HG03457 (cell line): ENCODE results near the gene SND1.
"Not testable (repeated sequence)": the region's sequence is repeated elsewhere in the genome, so short reads cannot be mapped to it uniquely, and the experiment has no call there.

Experiments
- ATAC-seq: cut with Tn5 transposase; IDR thresholded peaks from one replicate; pipeline ENCODE4 v1.9.1; 2021; ENCODE audit warnings: moderate number of reproducible peaks; ENCODE audit not compliant: unreplicated experiment

The SND1 gene

GRCh38 chr7:127948312-127948711 is 296.3 kb downstream of the SND1 start:
- no peak for ATAC-seq

GRCh38 chr7:127948930-127949329 is 296.9 kb downstream of the SND1 start:
- no peak for ATAC-seq

- no peak for ATAC-seq
Observed at GRCh38 chr7:127949769-127950222, 297.8 kb downstream of the SND1 start.

DNA sequence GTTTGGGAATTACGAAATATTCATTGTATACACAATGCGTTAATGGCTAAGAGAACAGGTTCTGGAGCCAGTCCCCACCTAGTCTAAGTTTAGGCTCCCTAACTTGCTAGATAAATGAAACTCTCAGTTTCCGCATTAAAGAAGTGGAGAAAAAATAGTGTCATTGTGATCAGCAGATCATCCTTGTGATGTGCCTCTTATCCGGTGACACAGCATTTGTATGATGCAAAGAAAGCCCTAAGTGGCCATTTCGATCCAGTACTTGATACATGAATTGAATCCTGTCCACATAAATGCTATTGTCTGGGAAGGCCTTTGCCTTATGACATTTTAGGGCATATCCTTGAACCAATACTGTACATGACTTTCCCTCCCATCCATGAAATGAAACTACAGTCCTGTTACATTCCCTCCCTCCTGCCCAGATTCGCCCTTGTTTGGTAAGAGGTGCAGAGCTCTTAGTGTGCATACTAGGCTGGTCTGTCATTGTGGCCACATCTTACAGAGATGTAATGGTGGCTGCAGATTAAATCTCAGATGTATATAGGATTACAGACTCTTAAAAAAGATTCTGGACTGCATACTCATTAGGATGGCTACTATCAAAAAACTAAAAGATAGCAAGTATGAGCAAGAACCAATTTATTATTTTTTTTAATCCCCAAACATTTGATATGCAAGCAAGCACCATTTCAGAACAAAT is 298.4 kb downstream of the SND1 start:
- no peak for ATAC-seq

- ATAC-seq = no peak
Observed at GRCh38 chr7:127953423-127954356, 301.7 kb downstream of the SND1 start.

DNA sequence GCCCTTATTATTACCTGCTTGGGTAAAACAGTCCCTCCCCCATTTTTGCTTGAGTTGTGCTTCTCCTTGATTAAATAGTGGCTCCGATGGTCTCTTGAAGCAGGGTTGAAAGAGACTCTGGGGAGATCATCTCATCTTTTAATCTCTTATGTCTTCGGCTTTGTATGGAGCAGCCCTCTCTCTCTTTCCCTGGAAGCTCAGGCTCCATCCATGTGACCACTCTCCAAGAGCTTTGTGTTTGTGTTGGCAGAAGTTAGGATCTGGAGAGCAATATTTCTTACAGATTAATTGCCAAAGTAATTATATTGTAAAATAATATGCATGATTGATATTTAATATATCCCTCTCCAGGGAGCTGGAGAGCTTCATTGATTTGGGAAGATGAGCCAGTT is 302.4 kb downstream of the SND1 start:
- no peak for ATAC-seq

DNA sequence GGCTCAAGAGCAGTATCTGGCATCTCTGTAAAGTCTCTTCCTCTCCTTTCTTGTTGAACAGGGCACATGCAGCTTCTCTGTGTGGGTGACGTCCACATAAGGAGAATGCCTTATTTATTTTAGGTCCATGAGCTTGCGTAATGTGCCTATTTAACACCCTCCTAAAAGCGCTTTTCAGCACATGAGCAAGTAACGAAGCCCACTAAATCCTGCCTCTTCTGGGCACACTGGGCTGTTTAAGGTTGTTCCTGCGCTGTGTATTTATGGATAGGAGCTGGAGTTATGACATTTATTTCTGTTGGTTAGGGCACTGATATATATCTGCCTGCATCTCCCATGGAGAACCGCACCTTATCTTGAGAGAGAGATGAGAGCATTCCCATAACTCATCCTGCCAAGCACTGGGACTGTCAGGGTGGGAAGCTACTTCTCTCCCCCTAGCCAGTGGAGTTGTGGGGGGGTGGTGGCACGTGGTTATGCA is 303.1 kb downstream of the SND1 start:
- ATAC-seq = no peak

- no peak for ATAC-seq
Observed at GRCh38 chr7:127957886-127958285, 305.9 kb downstream of the SND1 start.

DNA sequence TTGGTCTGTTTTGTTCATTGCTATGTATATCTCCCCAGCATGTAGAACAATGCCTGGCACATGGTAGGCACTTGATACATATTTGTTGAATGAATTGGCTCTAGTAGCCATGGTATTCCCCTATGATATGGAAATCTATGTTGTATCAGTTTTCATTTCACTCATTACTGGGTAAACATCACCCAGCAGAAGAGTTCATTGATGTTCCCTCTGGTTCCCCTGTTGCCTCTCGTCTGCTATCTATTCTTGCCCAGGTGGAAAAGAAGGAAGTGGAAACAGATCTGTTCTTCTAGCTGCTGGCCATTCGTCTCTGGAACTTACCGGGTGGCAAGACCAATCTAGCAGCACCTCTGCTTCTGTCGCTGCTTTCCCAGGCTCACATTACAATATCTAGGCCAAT is 307.8 kb downstream of the SND1 start:
- peak; percentile 73 for ATAC-seq

DNA sequence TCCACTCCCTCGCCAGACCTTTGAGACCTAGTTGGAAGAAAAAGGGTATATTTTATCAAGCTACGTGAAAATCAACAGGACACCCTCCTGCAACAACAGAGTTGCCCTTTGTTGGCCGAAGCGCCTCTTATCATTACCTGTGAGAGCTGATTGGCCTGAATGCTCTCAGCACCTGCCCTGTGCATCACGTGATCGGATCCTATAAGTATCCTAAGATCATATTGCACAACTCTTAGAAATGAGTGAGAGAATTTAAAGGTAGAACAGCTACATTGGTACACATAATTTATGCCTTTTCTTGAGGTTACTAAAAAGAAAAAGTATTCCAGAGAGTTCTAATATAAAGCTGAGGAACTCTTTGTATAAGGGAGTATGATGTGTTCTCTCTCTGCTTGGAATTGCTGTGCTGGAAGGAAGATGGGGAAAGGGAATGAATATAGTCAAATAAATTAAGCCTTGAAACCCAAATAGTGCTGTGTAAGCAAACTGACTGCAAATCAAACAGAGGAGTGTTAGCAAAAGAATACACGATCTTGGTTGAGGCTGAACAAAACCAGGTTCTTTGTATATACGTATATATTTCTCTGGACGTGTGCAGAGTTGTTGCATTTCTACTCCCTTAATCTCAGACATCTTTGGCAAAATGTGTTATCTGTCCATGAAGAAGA is 309.9 kb downstream of the SND1 start:
- no peak for ATAC-seq

DNA sequence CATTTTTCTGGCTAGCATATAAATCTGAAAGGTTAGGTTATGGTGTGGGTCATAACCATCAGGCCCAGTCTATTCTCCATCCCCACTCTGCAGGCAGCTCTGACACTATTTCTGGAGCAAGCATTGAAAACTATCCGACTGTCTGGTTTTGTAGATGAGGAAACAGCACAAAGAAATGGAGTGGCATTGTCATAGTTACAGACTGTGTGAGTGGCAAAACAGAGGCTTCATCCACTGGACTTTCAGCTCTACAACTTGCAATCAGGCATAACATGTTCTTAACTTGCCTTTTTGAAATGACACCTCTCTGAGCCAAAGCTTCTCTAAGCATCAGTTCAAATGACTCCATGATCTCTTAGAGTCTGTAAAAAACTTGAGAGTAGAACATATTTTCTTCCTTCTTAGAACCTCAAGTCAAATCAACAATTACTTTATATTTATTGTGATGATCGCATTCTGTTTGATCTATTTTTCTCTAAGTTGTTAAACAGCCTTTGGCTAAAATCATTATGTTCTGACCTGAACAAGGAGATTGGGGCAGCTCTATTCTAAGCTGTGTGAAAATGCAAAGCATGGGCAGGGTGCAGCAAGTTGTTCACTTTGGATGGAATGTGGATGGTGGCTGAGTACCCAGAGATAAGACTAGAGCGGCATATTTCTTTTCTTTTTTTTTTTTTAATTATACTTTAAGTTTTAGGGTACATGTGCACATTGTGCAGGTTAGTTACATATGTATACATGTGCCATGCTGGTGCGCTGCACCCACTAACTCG is 310.8 kb downstream of the SND1 start:
- no peak for ATAC-seq

DNA sequence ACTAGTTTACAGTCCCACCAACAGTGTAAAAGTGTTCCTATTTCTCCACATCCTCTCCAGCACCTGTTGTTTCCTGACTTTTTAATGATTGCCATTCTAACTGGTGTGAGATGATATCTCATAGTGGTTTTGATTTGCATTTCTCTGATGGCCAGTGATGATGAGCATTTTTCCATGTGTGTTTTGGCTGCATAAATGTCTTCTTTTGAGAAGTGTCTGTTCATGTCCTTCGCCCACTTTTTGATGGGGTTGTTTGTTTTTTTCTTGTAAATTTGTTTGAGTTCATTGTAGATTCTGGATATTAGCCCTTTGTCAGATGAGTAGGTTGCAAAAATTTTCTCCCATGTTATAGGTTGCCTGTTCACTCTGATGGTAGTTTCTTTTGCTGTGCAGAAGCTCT is 311.9 kb downstream of the SND1 start:
- ATAC-seq = not testable (repeated sequence)

GRCh38 chr7:127967281-127967680 is 315.3 kb downstream of the SND1 start:
- no peak for ATAC-seq

- no peak for ATAC-seq
Observed at GRCh38 chr7:127968547-127968946, 316.6 kb downstream of the SND1 start.

DNA sequence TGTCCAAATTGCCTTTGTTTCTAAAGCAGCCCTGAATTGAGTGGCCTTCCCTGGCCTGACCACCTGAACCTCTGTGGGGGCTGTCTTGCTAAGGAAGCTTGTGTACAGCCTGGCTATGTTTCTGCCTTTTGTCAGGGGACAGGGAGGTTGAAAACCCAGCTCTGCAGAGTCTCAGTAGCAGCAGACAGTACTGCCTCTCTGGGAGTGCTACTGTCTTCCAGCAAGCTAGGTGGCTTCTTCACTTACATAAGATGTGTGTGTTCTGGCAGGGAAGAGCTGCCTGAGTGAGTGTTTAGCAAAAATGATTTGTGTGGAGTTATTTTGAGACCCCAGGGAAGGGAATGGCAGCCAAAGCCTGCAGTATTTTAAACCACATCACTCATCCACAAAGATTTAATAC is 321.8 kb downstream of the SND1 start:
- no peak for ATAC-seq

- no peak for ATAC-seq
Observed at GRCh38 chr7:127974446-127975035, 322.5 kb downstream of the SND1 start.

- ATAC-seq = no peak
Observed at GRCh38 chr7:127976056-127976737, 324.2 kb downstream of the SND1 start.

GRCh38 chr7:127976738-127977120 is 324.7 kb downstream of the SND1 start:
- no peak for ATAC-seq

- ATAC-seq = no peak
Observed at GRCh38 chr7:127978421-127978820, 326.4 kb downstream of the SND1 start.
